ENCODE measurements around the gene LMTK3.
"Not testable (repeated sequence)": the region's sequence is repeated elsewhere in the genome, so short reads cannot be mapped to it uniquely, and the experiment has no call there.

The LMTK3 gene

DNA sequence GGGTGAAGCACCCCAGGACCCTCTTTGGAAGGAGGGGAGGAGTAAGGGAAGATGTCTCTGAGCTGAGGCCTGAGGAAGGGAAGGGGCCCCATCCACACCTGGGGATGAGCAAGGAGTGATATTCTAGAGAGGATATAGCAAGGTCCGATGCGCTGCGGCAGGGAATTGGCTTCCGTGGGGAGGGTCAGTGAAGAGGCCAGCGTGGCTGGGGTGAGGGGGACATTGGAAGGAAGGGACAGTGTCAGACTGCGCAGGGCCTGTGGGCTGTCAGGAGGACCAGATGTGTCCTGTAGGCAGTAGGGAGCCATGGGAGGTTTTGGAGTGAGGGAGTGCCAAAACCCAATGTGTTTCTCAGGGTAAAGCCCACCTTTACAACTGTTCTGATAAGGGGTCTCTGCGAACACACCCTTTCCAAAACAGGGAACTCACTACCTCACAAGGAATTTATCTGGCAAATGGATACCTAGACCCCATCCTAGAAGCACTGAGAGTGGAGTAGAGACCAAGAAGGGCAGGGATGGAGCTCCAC, 3.7 kb downstream of the LMTK3 start:
- no peak for DNase-seq

DNA sequence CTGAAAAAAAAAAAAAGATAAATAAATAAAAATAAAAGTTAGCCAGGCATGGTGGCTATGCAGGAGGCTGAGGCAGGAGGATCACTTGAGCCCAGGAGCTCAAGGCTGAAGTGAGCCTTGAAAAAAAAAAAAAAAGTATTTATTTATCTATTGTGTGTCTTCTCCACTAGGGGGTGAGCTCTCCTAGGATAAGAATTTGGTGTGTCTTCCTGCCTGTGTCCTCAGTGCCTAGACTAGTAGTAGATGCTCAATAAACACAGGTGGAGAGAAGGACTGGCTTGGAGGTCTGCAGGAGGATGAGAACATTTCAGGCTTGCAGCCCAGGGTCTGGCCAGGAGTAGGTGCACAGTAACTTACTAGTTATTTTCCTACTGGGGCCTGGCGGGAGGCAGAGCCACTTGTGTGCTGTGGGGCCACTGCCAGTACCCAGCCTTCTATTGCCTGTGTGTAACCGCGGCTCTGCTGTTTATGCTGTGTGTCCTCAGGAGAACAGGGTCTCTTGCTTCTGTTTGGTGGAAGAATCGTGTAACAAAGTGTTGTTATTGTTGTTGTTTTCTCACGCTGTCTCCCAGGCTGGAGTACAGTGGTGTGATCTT, 5.4 kb downstream of the LMTK3 start:
- peak; percentile 25 for DNase-seq

DNA sequence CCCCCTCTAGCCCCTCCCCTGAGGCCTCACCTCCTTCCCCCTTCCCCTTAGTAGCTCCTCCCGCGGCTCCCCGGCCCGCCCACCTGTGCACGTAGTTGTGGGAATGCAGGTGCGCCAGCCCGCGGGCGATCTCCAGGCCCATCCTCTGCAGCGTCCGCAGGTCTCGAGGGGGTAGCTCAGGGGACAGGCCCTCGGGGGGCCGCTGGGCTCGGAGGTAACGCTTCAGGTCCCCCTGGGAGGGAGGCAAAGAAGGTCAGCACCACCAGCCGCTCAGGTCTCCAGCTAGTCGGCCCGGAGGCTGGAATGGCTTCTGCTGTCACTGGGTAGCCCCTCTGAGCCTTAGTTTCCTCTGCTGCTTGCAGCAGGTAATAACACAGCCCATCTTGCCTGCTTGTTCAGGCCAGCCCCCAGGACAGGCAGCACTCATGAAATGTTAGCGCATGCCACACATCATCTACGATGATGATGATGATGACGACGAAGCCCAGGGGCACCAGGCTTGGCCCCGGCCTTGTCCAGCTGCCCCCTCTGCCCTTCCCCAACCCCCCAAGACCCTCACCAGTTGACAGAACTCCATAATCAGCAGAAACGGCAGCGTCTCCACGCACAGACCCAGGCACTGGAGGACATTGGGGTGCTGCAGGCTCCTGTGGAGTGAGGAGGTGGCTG, 9.2 kb downstream of the LMTK3 start:
- peak; percentile 93 for DNase-seq

- peak; percentile 71 for DNase-seq
Measured at GRCh38 chr19:48501494-48502349, 9.9 kb downstream of the LMTK3 start.

GRCh38 chr19:48500830-48501493, 10.7 kb downstream of the LMTK3 start:
- no peak for DNase-seq

- DNase-seq = no peak
Measured at GRCh38 chr19:48499316-48500090, 12.1 kb downstream of the LMTK3 start.

- no peak for DNase-seq
Measured at GRCh38 chr19:48498595-48499311, 12.9 kb downstream of the LMTK3 start.

GRCh38 chr19:48497728-48498594, 13.7 kb downstream of the LMTK3 start:
- no peak for DNase-seq

GRCh38 chr19:48496959-48497727, 14.5 kb downstream of the LMTK3 start:
- DNase-seq = no peak

DNA sequence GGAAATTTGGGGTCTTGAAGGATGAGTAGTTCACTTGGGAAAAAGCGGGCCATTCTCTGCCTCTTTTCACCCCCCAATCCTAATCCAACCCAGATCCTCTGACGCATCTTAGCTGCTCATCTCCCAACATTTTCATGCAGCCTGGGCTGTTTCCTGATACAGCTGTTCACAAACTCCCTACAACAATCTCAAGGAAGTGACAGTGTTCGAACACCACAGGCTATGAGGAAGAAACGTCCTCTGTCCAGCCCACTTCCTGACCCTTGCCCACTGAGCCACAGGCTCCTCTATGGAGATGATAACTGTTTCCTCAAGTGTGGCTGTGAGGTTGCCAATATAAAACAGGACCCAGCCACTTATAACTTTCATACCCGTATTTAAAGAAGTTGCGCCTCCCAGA, 16.2 kb downstream of the LMTK3 start:
- no peak for DNase-seq

DNA sequence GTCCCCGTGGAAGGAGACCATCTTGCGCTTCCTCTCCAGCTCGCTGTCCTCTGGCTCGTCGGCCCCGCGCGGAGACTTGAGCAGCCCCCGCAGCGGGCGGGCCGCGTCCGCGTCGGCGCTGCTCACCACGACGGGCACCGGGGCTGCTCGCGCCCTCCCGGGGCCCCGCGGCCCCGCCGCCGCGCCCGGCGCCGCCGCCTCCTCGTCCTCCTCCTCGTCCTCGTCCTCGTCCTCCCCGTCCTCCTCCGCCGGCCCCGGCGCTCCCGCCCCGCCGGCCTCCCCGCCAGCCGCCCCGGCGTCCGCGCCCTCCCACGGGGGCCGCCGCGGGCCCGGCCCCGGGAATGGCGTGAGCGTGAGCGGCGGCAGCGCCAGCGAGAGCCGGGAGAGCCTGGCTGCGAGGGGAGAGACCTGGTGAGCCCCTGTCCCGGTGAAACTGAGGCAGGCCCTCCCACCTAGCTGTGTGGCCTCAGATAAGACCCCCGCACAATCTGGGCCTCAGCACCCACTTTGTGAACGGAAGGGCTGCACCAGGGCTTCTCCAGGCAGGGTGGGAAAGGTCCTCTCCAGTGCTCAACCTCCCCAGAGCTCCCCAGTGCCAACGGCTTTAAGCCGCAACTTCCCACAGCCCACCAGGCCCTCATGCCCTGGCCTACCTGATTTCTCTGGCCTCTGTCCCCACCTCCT, 17.8 kb downstream of the LMTK3 start:
- no peak for DNase-seq

DNA sequence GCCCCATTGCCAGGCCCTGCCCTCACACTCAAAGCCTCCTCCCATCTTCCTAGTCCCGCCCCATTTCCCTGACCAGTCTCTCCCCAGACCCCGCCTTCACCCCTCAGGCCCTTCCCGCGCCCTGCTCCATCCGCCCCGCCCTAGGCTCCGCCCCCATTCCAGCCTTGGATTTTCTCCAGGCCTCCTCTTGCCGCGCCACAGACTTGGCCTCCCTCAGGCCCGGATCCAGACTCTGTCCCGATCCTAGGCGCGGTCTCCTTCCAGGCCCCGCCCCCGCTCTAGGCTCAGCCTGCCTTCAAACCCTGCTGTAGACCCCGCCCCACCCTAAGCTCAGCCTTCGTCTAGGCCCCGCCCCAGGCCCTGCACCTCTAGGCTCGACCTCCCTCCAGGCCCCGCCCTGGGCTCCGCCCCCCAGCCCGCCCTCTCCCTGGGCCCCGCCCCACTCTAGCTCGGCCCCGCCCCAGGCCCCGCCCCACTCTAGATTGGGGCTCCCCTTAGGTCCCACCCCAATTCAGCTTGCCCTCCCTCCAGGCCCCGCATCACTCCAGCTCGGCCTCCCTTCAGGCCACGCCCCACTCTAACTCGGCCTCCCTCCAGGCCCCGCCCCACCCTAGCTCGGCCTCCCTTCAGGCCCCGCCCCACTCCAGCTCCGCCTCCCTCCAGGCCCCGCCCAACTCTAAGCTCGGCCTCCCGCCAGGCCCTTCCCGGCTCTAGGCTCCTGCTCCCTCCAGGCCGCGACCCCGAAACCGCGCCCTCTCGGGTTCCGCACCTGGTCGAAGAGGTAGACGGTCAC, 18.5 kb downstream of the LMTK3 start:
- DNase-seq = peak; percentile 86

- no peak for DNase-seq
Measured at GRCh38 chr19:48491793-48492123, 19.9 kb downstream of the LMTK3 start.

DNA sequence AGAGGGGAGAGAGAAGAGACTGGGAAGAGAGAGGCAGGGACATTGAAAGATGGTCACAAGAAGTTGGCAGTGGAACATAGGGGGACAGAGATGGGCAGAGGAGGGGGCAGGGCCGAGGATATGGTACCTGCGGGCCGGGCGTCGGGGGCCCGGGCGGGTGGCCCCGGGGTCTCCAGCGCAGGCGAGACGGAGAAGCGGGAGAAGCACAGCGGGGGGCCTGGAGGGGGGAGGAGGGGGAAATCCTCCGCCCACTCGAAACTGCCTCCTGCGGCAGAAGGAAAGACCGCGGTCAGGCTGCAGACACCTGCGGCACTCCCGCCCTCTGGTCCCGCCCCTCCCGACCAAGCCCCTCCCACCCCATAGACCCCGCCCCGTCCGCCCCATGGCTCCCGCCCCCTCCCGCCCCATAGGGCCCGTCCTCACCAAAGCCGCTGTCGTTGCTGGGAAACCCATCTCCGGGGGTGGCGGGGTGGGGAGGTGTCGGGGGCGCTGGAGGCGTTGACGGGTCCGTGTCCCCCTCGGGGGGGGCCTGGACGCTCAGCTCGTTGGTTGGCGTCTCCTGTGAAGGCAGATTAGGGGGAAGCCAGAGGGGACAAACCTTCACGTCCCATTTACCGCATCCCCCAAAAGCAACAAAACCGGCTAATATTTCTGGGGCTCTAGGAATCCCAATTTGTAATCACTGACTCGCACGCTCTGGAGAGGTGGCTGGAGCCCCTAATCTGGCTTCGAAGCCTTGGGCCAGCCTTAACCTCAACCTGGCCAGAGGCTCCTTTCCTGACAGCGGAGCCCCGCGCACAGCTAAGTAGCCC, 20.4 kb downstream of the LMTK3 start:
- DNase-seq = peak; percentile 75

DNA sequence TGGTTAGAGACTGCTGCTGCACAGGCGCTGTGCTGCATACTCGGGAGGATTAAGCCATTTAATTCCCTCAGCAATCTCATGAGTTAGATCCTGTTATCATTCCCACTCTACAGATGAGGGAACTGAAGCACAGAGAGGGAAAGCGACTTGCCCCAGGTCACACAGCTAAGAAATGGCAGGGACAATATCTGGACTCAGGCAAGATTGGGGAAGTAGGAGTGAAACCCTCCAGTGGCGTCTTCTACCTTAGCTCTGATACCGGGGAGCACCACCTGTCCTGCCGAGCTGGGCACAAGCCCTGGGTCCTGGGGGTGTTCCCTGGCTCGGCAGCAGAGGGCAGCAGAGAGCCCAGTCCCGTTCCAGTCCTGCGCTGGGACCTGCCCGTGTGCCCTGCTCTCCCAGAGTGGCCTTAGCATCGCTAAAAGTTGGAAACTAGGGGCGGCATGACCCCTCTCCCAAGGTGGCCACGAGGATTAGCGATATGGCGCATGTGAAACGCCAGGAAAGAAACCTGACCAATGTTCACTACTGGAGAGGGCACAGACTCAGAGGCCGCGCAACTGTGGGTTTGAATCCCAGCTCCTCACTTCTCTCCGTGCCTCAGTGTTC, 21.9 kb downstream of the LMTK3 start:
- DNase-seq = peak; percentile 87

DNA sequence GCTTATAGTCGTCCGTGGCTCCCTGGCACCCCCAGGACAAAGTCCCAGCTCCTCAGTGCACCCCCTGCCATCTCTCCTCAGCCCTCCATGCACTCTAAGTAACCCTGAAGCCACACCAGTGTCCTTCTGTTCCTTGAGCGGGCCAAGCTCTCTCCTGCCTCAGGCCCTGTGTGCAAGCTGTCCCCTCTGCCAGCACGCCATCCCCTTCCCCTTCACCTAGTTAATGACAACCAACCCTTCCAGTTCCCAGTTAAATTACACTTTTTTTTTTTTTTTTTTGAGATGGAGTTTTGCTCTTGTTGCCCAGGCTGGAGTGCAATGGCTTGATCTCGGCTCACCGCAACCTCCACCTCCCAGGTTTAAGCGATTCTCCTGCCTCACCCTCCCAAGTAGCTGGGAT, 23.2 kb downstream of the LMTK3 start:
- not testable (repeated sequence) for DNase-seq

DNA sequence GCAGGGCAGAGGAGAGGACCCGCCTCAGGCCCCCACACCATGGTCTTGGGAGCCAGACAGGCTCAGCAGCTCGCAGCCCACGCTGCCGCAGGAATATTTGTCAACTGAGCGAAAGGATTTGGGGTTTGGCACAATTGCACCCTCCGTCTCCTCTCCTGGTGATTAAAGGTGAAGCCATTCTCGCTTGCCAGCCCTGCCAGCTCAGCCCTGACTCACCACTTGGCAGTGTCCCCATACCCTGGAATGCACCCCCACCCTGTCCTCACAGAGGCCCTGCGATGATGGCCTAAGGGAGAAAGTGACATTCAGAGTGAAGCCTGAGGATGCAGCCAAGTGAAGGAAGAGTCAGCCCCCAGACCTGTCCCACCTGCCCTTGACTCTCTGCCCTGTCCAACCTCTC, 23.7 kb downstream of the LMTK3 start:
- no peak for DNase-seq
